GM08714 (cell line): ENCODE data around the gene LGR4.

ENCODE experiments used
- H3K4me3 ChIP-seq: fragments of 200-500 bp; sonication (Bioruptor generic); 2 replicates; pipeline ENCODE4 v1.5.1; 2014; ENCODE audit warnings: mild to moderate bottlenecking, low read length, inconsistent platforms
- ZNF274 ChIP-seq: IDR thresholded peaks from 2 replicates; pipeline ENCODE4 v1.6.1; 2012; ENCODE audit warnings: mild to moderate bottlenecking, low read depth, low read length

The LGR4 gene

GRCh38 chr11:27416568-27417176, 55.9 kb downstream of the LGR4 start:
- no peak for TF ChIP-seq ZNF274
- H3K4me3 ChIP-seq: no peak overlapping the region

GRCh38 chr11:27414644-27415043, 57.9 kb downstream of the LGR4 start:
- TF ChIP-seq ZNF274: no peak

GRCh38 chr11:27413218-27413617, 59.4 kb downstream of the LGR4 start:
- TF ChIP-seq ZNF274: no peak
- no peak overlapping the region for H3K4me3 ChIP-seq

More at GRCh38 chr11:27414644-27415043, 57.9 kb downstream of the LGR4 start:
- H3K4me3 ChIP-seq: no peak overlapping the region

GRCh38 chr11:27412192-27412691, 60.3 kb downstream of the LGR4 start:
- no peak overlapping the region for H3K4me3 ChIP-seq
- TF ChIP-seq ZNF274: no peak

- no peak overlapping the region for H3K4me3 ChIP-seq
- no peak for TF ChIP-seq ZNF274
Measured at GRCh38 chr11:27411328-27411727, 61.3 kb downstream of the LGR4 start.

- no peak overlapping the region for H3K4me3 ChIP-seq
- no peak for TF ChIP-seq ZNF274
Measured at GRCh38 chr11:27410272-27410671, 62.3 kb downstream of the LGR4 start.

GRCh38 chr11:27409742-27410141, 62.8 kb downstream of the LGR4 start:
- no peak overlapping the region for H3K4me3 ChIP-seq
- TF ChIP-seq ZNF274: no peak

GRCh38 chr11:27409049-27409448, 63.5 kb downstream of the LGR4 start:
- no peak overlapping the region for H3K4me3 ChIP-seq
- no peak for TF ChIP-seq ZNF274

GRCh38 chr11:27408246-27408800, 64.3 kb downstream of the LGR4 start:
- no peak for TF ChIP-seq ZNF274
- H3K4me3 ChIP-seq: no peak overlapping the region

GRCh38 chr11:27406498-27407354, 65.9 kb downstream of the LGR4 start:
- H3K4me3 ChIP-seq: no peak overlapping the region
- TF ChIP-seq ZNF274: no peak

GRCh38 chr11:27405134-27405533, 67.5 kb downstream of the LGR4 start:
- H3K4me3 ChIP-seq: no peak overlapping the region
- no peak for TF ChIP-seq ZNF274

- no peak overlapping the region for H3K4me3 ChIP-seq
- no peak for TF ChIP-seq ZNF274
Measured at GRCh38 chr11:27404427-27404826, 68.2 kb downstream of the LGR4 start.

- no peak for TF ChIP-seq ZNF274
- no peak overlapping the region for H3K4me3 ChIP-seq
Measured at GRCh38 chr11:27403195-27403594, 69.4 kb downstream of the LGR4 start.

- no peak overlapping the region for H3K4me3 ChIP-seq
- no peak for TF ChIP-seq ZNF274
Measured at GRCh38 chr11:27402450-27402849, 70.1 kb downstream of the LGR4 start.

- no peak for TF ChIP-seq ZNF274
- H3K4me3 ChIP-seq: no peak overlapping the region
Measured at GRCh38 chr11:27401833-27402316, 70.7 kb downstream of the LGR4 start.
